HG02623 (cell line): Measurements from ENCODE around the gene LRWD1.
"Not testable (repeated sequence)": the region's sequence is repeated elsewhere in the genome, so short reads cannot be mapped to it uniquely, and the experiment has no call there.

ENCODE experiments used
- ATAC-seq: cut with Tn5 transposase; IDR thresholded peaks from one replicate; pipeline ENCODE4 v1.9.1; 2021; ENCODE audit warnings: moderate library complexity; ENCODE audit not compliant: unreplicated experiment

Gene LRWD1

GRCh38 chr7:102439963-102440795, 24.6 kb upstream of the LRWD1 start:
- no peak for ATAC-seq

- peak; percentile 49 for ATAC-seq
Observed at GRCh38 chr7:102444961-102445673, 19.7 kb upstream of the LRWD1 start.

GRCh38 chr7:102445674-102446071, 19.1 kb upstream of the LRWD1 start:
- no peak for ATAC-seq

GRCh38 chr7:102446387-102447156, 18.2 kb upstream of the LRWD1 start:
- ATAC-seq, result no peak

GRCh38 chr7:102447311-102447710, 17.5 kb upstream of the LRWD1 start:
- no peak for ATAC-seq

- no peak for ATAC-seq
Observed at GRCh38 chr7:102449136-102449535, 15.6 kb upstream of the LRWD1 start.

- no peak for ATAC-seq
Observed at GRCh38 chr7:102450242-102450641, 14.5 kb upstream of the LRWD1 start.

- ATAC-seq, result no peak
Observed at GRCh38 chr7:102451371-102452054, 13.3 kb upstream of the LRWD1 start.

- no peak for ATAC-seq
Observed at GRCh38 chr7:102452451-102452850, 12.3 kb upstream of the LRWD1 start.

GRCh38 chr7:102453319-102453718, 11.5 kb upstream of the LRWD1 start:
- ATAC-seq, result no peak

GRCh38 chr7:102454468-102454867, 10.3 kb upstream of the LRWD1 start:
- no peak for ATAC-seq

GRCh38 chr7:102454932-102455331, 9.9 kb upstream of the LRWD1 start:
- ATAC-seq, result not testable (repeated sequence)

- ATAC-seq, result no peak
Observed at GRCh38 chr7:102455596-102455995, 9.2 kb upstream of the LRWD1 start.

GRCh38 chr7:102456327-102456726, 8.5 kb upstream of the LRWD1 start:
- ATAC-seq, result no peak

GRCh38 chr7:102457352-102457924, 7.3 kb upstream of the LRWD1 start:
- ATAC-seq, result no peak

GRCh38 chr7:102459221-102459844, 5.5 kb upstream of the LRWD1 start:
- no peak for ATAC-seq

- no peak for ATAC-seq
Observed at GRCh38 chr7:102460467-102460866, 4.3 kb upstream of the LRWD1 start.

- no peak for ATAC-seq
Observed at GRCh38 chr7:102463841-102464576, 775 bp upstream of the LRWD1 start.

- no peak for ATAC-seq
Observed at GRCh38 chr7:102466097-102466496, 1.3 kb downstream of the LRWD1 start.
